SK-N-SH (cell line): Measurements from ENCODE around the gene FIZ1. TPM values are rescaled to one million over a fixed set of nuclear protein-coding genes. Genes with fewer than 3 reads are reported as not detected.

Experiments
- CTCF ChIA-PET: fragments of 300-600, 350-600 bp; formaldehyde crosslinking; extraction: SDS; loops from one replicate; lab custom pipeline; 2021; lab: Yijun Ruan, JAX
- POLR2A ChIA-PET: fragments of 350-600 bp; sonication (Branson Sonifier 250); formaldehyde crosslinking; extraction: SDS; loops from one replicate; lab custom pipeline; 2020; ENCODE audit warnings: antibody characterized with exemption, inconsistent platforms; lab: Yijun Ruan, JAX
- DNase-seq: peaks from one replicate; pipeline ENCODE4 v3.0.0; 2012
- H2AFZ ChIP-seq: fragments of 200-600 bp; sonication (generic); 2 replicates; pipeline ENCODE4 v1.8.1; 2016; ENCODE audit warnings: antibody characterized with exemption, mild to moderate bottlenecking, low read depth
- H3F3A ChIP-seq: fragments of 200-600 bp; sonication (generic); replicated peaks from 2 replicates; pipeline ENCODE3; 2016; ENCODE audit warnings: antibody characterized with exemption, mild to moderate bottlenecking; ENCODE audit not compliant: insufficient read depth
- H3K27ac ChIP-seq, 2 experiments: fragments of 200-500 bp in 1 of 2; fragments of 200-600 bp in 1 of 2; sonication (Bioruptor generic) in 1 of 2; sonication (generic), shearing (Covaris generic) in 1 of 2; 2 replicates each; pipeline versions ENCODE4 v1.5.1 to v1.6.1; 2014 to 2016; ENCODE audit warnings: low read depth in 2 of 2, inconsistent platforms in 1 of 2, low read length in 1 of 2, mild to moderate bottlenecking in 1 of 2, mixed read lengths in 1 of 2
- H3K27me3 ChIP-seq: fragments of 200-600 bp; sonication (generic), shearing (Covaris generic); 2 replicates; pipeline ENCODE4 v1.6.1; 2016; ENCODE audit warnings: mixed run types; ENCODE audit not compliant: insufficient read depth
- H3K36me3 ChIP-seq, 2 experiments: fragments of 200-500 bp in 1 of 2; fragments of 200-600 bp in 1 of 2; sonication (Bioruptor generic) in 1 of 2; sonication (generic) in 1 of 2; replicated peaks in 1 of 2; 2 replicates each; pipeline versions ENCODE3 to v1.5.1; 2014 to 2016; ENCODE audit warnings: low read length in 1 of 2, mild to moderate bottlenecking in 1 of 2; ENCODE audit not compliant: insufficient read depth in 2 of 2, control insufficient read depth in 1 of 2
- H3K4me1 ChIP-seq, 2 experiments: fragments of 200-500 bp in 1 of 2; fragments of 200-600 bp in 1 of 2; sonication (Bioruptor generic) in 1 of 2; sonication (generic), shearing (Covaris generic) in 1 of 2; 2 replicates each; pipeline versions ENCODE4 v1.5.1 to v1.6.1; 2014 to 2016; ENCODE audit warnings: low read depth in 1 of 2, low read length in 1 of 2, mixed run types in 1 of 2; ENCODE audit not compliant: insufficient read depth in 2 of 2, control insufficient read depth in 1 of 2
- H3K4me2 ChIP-seq: fragments of 200-600 bp; sonication (generic), shearing (Covaris generic); 2 replicates; pipeline ENCODE4 v1.6.1; 2017; ENCODE audit warnings: mixed run types
- H3K4me3 ChIP-seq, 2 experiments: fragments of 200-500 bp in 1 of 2; fragments of 200-600 bp in 1 of 2; sonication (Bioruptor generic) in 1 of 2; sonication (generic), shearing (Covaris generic) in 1 of 2; 2 replicates each; pipeline versions ENCODE4 v1.5.1 to v1.8.1; 2014 to 2016; ENCODE audit warnings: low read depth in 2 of 2, inconsistent platforms in 1 of 2, low read length in 1 of 2, mild to moderate bottlenecking in 1 of 2, mixed read lengths in 1 of 2, moderate library complexity in 1 of 2
- H3K79me2 ChIP-seq: fragments of 200-600 bp; sonication (generic); 2 replicates; pipeline ENCODE4 v1.8.1; 2017; ENCODE audit warnings: mild to moderate bottlenecking; ENCODE audit not compliant: insufficient read depth
- H3K9ac ChIP-seq: fragments of 200-600 bp; sonication (generic); 2 replicates; pipeline ENCODE4 v1.6.1; 2017; ENCODE audit warnings: mixed run types
- H3K9me2 ChIP-seq: fragments of 200-600 bp; sonication (generic); 2 replicates; pipeline ENCODE4 v1.6.1; 2017; ENCODE audit warnings: mixed run types
- H3K9me3 ChIP-seq: fragments of 200-600 bp; sonication (generic); 2 replicates; pipeline ENCODE4 v1.6.1; 2017; ENCODE audit warnings: mixed run types, mild to moderate bottlenecking, moderate library complexity
- H4K20me1 ChIP-seq: fragments of 200-600 bp; sonication (generic); 2 replicates; pipeline ENCODE4 v1.6.1; 2017; ENCODE audit warnings: mild to moderate bottlenecking, mixed run types; ENCODE audit not compliant: insufficient read depth
- EZH2phosphoT487 ChIP-seq: fragments of 200-600 bp; sonication (generic); IDR thresholded peaks from 2 replicates; pipeline ENCODE4 v1.6.1; 2017; ENCODE audit warnings: low read depth, mixed run types, mild to moderate bottlenecking, antibody characterized with exemption, moderate library complexity, borderline replicate concordance
- FOXM1 ChIP-seq: IDR thresholded peaks from 2 replicates; pipeline ENCODE4 v1.4.0; 2012; ENCODE audit warnings: low read depth, mild to moderate bottlenecking
- GABPA ChIP-seq: IDR thresholded peaks from 2 replicates; pipeline ENCODE4 v1.4.0; 2012; ENCODE audit warnings: low read depth, mild to moderate bottlenecking
- IRF3 ChIP-seq: fragments of 150-350 bp; IDR thresholded peaks from 2 replicates; pipeline ENCODE4 v1.6.1; 2016; ENCODE audit warnings: mild to moderate bottlenecking, low read depth, low read length
- JUND ChIP-seq: IDR thresholded peaks from 2 replicates; pipeline ENCODE4 v1.4.0; 2012
- MAX ChIP-seq: IDR thresholded peaks from 2 replicates; pipeline ENCODE4 v1.4.0; 2012; ENCODE audit warnings: low read depth
- NFIC ChIP-seq: IDR thresholded peaks from 2 replicates; pipeline ENCODE4 v1.4.0; 2012; ENCODE audit warnings: borderline replicate concordance
- NRF1 ChIP-seq: IDR thresholded peaks from 2 replicates; pipeline ENCODE4 v1.6.1; 2012; ENCODE audit warnings: low read depth, mild to moderate bottlenecking, low read length
- POLR2AphosphoS5 ChIP-seq: IDR thresholded peaks from 2 replicates; pipeline ENCODE4 v1.6.1; 2012; ENCODE audit warnings: low read depth, low read length
- RCOR1 ChIP-seq: fragments of 150-350 bp; IDR thresholded peaks from 2 replicates; pipeline ENCODE4 v1.6.1; 2017; ENCODE audit warnings: antibody characterized with exemption, low read length
- TAF1 ChIP-seq: IDR thresholded peaks from 2 replicates; pipeline ENCODE4 v1.6.1; 2012; ENCODE audit warnings: low read depth, mild to moderate bottlenecking, low read length, moderate library complexity, borderline replicate concordance
- TCF12 ChIP-seq: IDR thresholded peaks from 2 replicates; pipeline ENCODE4 v1.4.0; 2012
- TEAD4 ChIP-seq: IDR thresholded peaks from 2 replicates; pipeline ENCODE4 v1.4.0; 2012; ENCODE audit warnings: mild to moderate bottlenecking, borderline replicate concordance; ENCODE audit not compliant: insufficient read depth
- USF1 ChIP-seq: IDR thresholded peaks from 2 replicates; pipeline ENCODE4 v1.4.0; 2012; ENCODE audit warnings: low read depth, borderline replicate concordance
- USF2 ChIP-seq: fragments of 150-350 bp; IDR thresholded peaks from 2 replicates; pipeline ENCODE4 v1.6.1; 2017; ENCODE audit warnings: antibody characterized with exemption, low read length, low read depth, borderline replicate concordance
- ZBTB33 ChIP-seq: IDR thresholded peaks from 2 replicates; pipeline ENCODE4 v1.4.0; 2012; ENCODE audit warnings: low read depth, borderline replicate concordance
- WGBS: methylation state at CpG from one replicate; pipeline ENCODE4 v1.1.6; 2017; ENCODE audit warnings: low lambda C conversion rate; 5-methylcytosine and 5-hydroxymethylcytosine counted together
- polyA plus RNA-seq, 3 experiments: library from polyadenylated mRNA; depleted of rRNA; stranded (reverse); fragments of >200 nt; gene quantifications; 2 replicates each; pipeline ENCODE4 v1.2.3, GENCODE V29; 2012

The FIZ1 gene
- polyA plus RNA-seq, 1 of the 3 experiments (the other 2 are of a cell fraction): 5.7 TPM

- H3K4me1 ChIP-seq: peaks cover 6 to 13% of the 10 kb centered on the region in 2 experiments; a peak in 3 of 4 replicates
- H3K9me2 ChIP-seq: no peaks in the 10 kb centered on the region
- peaks cover 18% of the 10 kb centered on the region for H3K79me2 ChIP-seq
- H3K4me3 ChIP-seq: peak overlapping the region; percentile 67 to 91
- peaks cover 16% of the 10 kb centered on the region for H3F3A ChIP-seq
- H3K4me2 ChIP-seq: peak overlapping the region; percentile 94
- TF ChIP-seq NRF1 (no peak), POLR2AphosphoS5 (0 out of 2 replicates have a peak, but pooled peaks have one; percentile 15), JUND (no peak), TAF1 (peak; percentile 56; the same call in 1 of the 2 replicates)
- peaks cover 18 to 24% of the 10 kb centered on the region in 2 experiments for H3K36me3 ChIP-seq
- POLR2A ChIA-PET: interaction anchor here (0.6 to 3.3 kb wide), 9 partner anchors 12 to 1484 kb away, joined by 3 to 32 read pairs (median 5); partner anchors contain the start of genes UBE2S, ZNF579, ZNF628 and ZNF784
- H3K9ac ChIP-seq: peak overlapping the region; percentile 99
- peak overlapping the region; percentile 98 to 99 for H3K27ac ChIP-seq
- H2AFZ ChIP-seq: no peak overlapping the region
- H4K20me1 ChIP-seq: no peaks in the 10 kb centered on the region
- whole genome bisulfite sequencing: 14% methylated on average over 13 of the region's 26 CpGs
- H3K27me3 ChIP-seq: no peaks in the 10 kb centered on the region
- DNase-seq: peak; percentile 88
- H3K9me3 ChIP-seq: no peaks in the 10 kb centered on the region
- CTCF ChIA-PET: interaction anchor here (1.9 to 2.3 kb wide), 2 partner anchors 11 to 82 kb away, joined by 7 to 8 read pairs; no protein-coding TSS in a partner anchor
Measured at GRCh38 chr19:55598719-55599467, 424 bp downstream of the FIZ1 start.

GRCh38 chr19:55598034-55598433, 1.3 kb downstream of the FIZ1 start:
- POLR2A ChIA-PET: interaction anchor here (2.2 to 3.3 kb wide), 2 partner anchors 11 to 191 kb away, joined by 11 to 32 read pairs; partner anchors contain the start of gene UBE2S
- no peaks in the 10 kb centered on the region for H4K20me1 ChIP-seq
- no peak overlapping the region for H2AFZ ChIP-seq
- no peaks in the 10 kb centered on the region for H3K9me2 ChIP-seq
- H3F3A ChIP-seq: peaks cover 13% of the 10 kb centered on the region
- no peak overlapping the region; a peak in 1 of 4 replicates for H3K27ac ChIP-seq
- DNase-seq: peak; percentile 2
- H3K4me3 ChIP-seq: no peak overlapping the region
- no peak overlapping the region for H3K9ac ChIP-seq
- CTCF ChIA-PET: interaction anchor here (2.3 kb wide), 1 partner anchor 10 kb away, joined by 7 read pairs; no protein-coding TSS in a partner anchor
- H3K79me2 ChIP-seq: peaks cover 18% of the 10 kb centered on the region
- peak overlapping the region; percentile 46 for H3K4me2 ChIP-seq
- peaks cover 20 to 29% of the 10 kb centered on the region in 2 experiments for H3K36me3 ChIP-seq
- peaks cover 6 to 13% of the 10 kb centered on the region in 2 experiments; a peak in 3 of 4 replicates for H3K4me1 ChIP-seq
- WGBS: 97% methylated on average over 9 of the region's 9 CpGs
- no peaks in the 10 kb centered on the region for H3K9me3 ChIP-seq
- TF ChIP-seq TEAD4 (no peak), NFIC (no peak), USF2 (no peak), FOXM1 (no peak), TCF12 (no peak), POLR2AphosphoS5 (no peak), RCOR1 (no peak), USF1 (no peak), GABPA (no peak), MAX (no peak), ZBTB33 (no peak), EZH2phosphoT487 (no peak), IRF3 (no peak)
- TF ChIP-seq, all 33 proteins: peak for 0
- no peaks in the 10 kb centered on the region for H3K27me3 ChIP-seq
